HG02623 (cell line): ENCODE measurements around the gene SLC8A1.

Source experiments
- ATAC-seq: cut with Tn5 transposase; IDR thresholded peaks from one replicate; pipeline ENCODE4 v1.9.1; 2021; ENCODE audit warnings: moderate library complexity; ENCODE audit not compliant: unreplicated experiment

SLC8A1 gene

DNA sequence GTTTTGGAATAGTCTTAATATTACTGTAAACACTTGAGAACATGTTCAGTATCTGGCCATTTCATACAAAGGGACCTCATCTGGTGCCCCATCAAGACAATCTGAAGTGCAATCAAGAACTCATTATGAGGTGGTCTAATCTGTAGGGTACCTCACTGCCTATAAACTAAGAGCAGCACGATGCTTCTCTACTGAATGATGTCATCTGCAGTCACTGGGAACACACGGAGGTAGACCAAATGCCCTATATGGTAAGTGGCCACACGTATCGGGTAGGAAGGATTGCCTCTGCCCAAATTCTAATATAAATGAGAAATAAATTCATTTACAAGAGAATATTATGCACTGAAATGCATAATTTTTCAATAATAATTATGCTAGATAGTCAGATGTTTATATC is 90.4 kb downstream of the SLC8A1 start:
- ATAC-seq, result no peak

- ATAC-seq, result no peak
These were observed 91.2 kb downstream of the SLC8A1 start for GRCh38 chr2:40360652-40361051.

DNA sequence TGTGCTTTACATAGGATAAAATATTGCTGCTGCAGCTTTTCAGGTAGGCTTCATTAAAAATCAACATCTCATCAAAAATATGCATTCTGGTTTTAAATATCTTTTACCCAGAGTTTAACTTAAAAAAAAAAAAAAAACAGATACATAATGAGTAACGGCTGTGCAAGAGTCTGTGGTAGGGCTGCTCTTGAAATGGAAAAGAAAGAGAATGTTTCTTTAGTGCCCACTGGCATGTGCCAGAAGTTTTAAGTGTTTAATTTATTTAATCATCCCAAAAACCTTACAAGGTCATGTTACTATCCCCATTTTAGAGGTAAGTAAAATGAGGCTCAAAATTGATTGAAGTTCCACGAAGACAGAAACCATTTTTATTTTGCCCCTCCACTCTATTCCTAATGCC is 92.1 kb downstream of the SLC8A1 start:
- ATAC-seq, result no peak

DNA sequence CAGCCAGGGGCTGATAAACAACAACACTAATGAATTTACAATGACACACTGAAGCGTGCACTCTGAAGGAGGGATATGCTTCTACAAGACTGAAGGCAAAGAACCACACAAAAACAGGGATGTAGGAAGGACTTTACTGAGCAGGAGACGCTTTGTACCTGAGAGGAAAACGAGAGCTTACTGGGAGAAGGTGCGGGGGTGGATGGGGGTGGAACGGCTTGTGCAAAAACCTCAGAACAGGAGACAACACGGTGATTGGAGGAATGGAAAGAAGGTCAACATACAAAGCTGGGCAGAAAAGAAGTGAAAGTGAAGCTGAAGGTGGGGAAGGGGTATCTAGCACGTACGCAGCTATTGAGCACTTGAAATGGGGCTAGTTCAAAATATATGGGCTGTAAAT is 93.1 kb downstream of the SLC8A1 start:
- ATAC-seq, result no peak

DNA sequence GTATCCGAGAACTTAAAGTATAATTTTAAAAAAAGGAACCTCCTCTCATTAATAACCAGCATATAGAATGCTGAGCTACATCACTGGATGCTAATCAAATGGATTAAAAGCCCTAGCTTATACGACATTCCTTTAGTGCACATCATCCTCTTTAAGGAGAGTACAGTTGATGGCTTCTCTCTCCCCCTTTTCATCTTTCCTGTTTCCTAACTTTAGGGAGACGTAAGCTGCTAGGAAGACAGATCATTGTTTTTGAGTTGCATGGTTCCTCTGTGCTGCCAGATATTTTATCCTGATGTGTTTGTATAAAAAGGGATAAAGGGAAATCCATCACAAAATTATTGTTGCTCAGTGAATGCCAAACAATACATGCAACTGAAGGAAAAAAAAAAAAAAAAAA is 94.2 kb downstream of the SLC8A1 start:
- ATAC-seq, result no peak

GRCh38 chr2:40355451-40355850 is 96.4 kb downstream of the SLC8A1 start:
- ATAC-seq, result no peak

GRCh38 chr2:40353231-40353630 is 98.7 kb downstream of the SLC8A1 start:
- no peak for ATAC-seq

DNA sequence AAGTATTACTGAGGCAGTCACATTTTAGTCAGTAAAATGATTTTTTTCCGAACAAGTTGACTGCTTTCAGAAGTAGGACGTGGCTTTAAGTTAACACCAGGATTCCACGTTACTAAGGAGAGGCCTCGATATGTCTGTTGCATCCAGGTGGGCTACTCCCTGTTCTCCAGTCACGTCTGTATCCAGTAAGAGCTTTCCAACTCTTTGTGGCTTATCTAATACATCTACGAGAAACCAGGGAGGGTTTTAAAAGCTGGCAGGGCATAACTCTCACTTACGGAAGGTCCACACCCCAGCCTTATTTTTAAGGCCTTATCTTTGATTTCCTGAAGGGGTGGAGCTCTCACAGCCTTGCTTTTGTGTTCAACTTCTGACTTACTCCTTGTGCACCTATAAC is 99.2 kb downstream of the SLC8A1 start:
- ATAC-seq, result no peak

DNA sequence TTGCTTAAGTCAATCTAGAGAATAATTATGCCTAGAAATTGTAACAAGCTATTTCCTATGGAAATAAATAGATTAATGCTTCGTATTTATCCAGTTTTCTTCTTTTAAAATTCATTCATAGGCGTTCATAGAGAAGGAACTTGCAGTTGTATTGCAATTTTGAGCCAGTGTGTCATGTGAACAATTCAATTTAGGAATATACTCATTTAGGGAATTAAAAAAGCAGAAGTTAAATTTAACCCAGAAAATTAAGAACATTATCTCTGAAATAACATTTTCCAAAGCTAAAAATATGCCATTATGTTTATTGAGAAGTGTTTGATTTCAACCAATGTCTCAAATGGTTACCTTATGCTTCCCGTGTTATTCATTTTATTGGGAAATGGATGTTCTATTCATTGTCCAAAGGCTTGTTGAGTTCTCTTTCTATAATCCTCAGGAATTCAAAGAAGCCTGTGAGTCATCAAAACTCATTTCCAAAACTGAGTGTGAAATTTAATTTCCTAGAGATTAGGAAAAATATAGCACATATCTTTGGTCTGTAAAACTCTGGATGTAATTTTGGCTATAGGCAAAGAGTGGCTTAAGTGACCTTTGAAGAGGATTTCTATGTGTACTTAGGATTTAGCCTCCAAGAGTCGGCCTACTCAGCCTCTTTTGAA is 99.7 kb downstream of the SLC8A1 start:
- ATAC-seq, result no peak

DNA sequence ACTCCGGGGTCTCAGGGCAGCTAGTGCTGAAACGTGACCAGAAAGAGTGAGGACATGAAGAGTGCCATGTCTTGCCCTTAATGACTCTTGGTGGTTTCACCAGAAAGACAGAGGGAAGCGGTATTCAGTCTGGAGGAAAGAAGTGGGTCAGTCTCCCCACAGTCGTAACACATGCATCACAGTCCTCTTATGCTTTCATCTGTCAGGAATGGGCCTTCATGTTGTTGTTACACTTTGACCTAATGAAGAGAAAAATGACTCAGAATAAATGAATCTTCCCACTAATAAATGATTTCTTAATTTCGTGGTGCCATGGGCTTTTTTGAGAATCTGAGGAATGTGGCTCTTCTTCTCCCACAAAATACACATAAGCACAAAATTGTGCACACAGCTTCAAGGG is 103.2 kb downstream of the SLC8A1 start:
- no peak for ATAC-seq

DNA sequence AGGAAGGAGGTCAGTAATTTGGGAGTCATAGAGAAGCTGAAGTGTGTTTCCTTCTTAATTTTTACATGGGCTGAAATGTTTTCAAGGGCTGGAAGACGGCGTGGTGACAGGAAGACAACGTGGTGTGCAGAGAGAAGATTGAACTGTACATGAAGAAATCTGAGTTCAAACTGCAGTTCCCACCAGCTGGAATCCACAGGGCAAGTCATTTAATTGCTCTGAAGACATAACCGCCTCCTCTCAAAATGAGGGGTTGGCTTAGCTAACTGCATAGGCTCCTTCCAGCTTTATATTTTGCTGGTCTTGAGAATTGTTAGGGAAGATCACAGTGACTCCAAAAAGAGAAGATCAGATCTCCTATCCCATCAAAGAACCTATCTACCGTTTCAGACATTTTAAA is 103.9 kb downstream of the SLC8A1 start:
- ATAC-seq, result no peak

DNA sequence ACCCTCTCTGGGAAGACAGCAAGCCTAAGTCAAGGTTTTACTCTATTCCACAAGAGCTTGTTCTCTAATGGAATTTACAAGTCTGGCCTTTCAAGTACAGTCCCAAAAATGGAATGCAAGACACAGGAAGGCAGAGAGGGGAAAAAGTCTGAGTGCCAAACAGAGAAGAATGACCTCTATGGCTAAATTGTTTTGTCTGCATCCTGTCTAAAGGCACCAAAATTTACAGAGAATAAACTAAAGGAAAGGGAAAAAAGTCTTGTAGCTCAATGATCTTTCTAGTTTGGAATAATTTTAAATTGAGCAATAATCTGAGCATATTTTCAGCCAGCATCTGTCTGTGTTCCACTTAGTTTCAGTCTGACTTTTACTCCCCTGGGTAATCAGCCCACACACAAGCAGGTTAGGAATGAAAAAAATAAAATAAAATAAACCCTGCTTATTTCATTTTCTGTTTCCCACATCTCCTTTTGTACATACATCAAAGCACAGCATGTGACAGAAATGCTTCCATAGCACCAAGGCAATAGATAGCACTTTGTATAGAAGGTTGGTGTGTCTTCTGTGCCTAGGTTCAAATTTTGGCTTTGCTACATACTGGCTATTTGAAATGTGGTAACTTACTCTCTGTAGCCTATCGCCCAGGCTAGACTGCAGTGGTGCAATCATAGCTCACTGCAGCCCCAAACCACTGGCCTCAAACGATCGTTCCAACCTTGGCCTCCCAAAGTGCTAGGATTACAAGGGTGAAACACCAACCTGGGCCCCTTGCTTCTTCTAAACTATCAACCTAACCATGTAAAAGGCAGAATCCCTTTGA is 105.1 kb downstream of the SLC8A1 start:
- no peak for ATAC-seq

GRCh38 chr2:40344364-40344763 is 107.5 kb downstream of the SLC8A1 start:
- ATAC-seq, result no peak

DNA sequence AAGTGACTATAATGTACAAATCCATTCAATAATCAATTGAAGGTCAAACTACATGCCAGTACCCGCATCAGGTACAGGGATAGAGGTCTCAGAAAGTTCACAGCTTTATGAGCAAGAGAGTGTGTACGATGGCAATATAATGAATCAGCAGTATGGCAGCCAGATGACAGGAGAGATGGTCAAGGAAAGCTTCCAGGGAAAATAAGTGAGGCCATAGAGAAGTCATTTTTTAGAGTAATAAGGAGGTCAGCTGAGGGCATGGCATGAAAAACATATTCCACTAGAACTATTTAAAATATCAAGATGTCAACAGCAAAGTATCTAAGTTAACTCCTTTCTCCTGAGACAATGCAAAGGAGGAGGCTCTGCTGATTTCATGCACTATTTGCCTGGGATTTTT is 108.0 kb downstream of the SLC8A1 start:
- ATAC-seq, result no peak

DNA sequence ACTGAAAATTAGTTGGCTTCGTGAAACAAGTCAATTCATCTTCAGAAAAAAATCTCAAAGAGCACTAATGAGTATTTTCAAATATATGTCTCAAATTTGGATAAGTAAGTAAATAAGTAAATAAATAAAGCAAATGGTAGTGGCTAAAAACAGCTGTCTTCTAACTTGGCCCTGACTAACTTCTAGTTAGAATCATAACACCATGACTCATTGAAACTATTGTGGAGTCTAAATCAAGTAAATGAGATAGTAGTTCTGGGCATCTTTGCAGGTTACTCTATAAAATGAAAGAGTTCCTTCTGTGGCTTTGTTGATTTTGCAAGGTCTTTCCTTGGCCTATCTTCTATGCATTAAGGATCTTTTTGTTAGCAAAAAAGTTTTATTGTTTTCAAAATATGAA is 110.7 kb downstream of the SLC8A1 start:
- no peak for ATAC-seq

GRCh38 chr2:40339026-40339425 is 112.9 kb downstream of the SLC8A1 start:
- ATAC-seq, result no peak

GRCh38 chr2:40332191-40332826 is 119.6 kb downstream of the SLC8A1 start:
- no peak for ATAC-seq

DNA sequence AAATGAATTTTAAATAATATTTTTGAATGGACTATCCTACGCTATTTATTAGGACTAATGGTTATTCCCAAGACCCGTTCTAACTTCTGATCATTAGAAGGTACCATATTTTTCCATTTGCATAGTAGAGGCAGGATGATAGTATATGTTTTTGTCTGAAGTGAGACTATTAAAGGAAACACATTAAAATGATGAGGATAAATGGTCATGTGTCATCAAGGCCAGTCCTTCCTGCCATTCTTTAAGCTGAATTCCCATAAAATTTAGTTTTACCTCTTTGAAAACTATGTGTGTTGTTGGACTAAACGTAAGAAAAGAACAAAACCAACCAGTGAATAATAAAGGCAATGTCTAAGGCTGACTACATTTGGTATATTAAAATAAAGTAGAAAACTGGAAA is 121.8 kb downstream of the SLC8A1 start:
- ATAC-seq, result no peak

- no peak for ATAC-seq
These were observed 122.2 kb downstream of the SLC8A1 start for GRCh38 chr2:40329739-40330030.

- ATAC-seq, result no peak
These were observed 126.8 kb downstream of the SLC8A1 start for GRCh38 chr2:40325116-40325515.

- no peak for ATAC-seq
These were observed 127.2 kb downstream of the SLC8A1 start for GRCh38 chr2:40324656-40325055.

DNA sequence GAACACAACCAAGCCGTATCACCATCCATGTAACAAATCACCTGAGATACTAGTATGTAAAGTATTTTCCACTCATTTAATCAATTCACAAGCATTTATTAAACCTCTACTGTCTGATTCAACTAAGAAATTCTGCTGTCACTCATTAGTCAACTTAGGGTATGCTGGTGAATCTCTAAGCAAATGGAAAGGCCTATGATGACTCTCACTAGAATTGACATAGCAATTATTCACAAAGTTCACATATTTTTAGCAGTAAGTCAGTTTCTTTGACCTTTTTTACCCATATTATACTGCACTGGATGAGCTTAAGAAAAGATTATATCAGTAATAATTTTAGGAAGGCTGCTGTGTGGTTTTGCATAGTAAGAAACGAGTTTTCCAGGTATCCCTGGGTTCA is 130.1 kb downstream of the SLC8A1 start:
- ATAC-seq, result no peak
